ENCODE results near the gene RAE1. TPM values are rescaled to one million over a fixed set of nuclear protein-coding genes. Genes with fewer than 3 reads are reported as not detected.

RAE1 gene
- total and polyA plus RNA-seq, 2 experiments from 2014 or later: 35.8 to 43.3 TPM

DNA sequence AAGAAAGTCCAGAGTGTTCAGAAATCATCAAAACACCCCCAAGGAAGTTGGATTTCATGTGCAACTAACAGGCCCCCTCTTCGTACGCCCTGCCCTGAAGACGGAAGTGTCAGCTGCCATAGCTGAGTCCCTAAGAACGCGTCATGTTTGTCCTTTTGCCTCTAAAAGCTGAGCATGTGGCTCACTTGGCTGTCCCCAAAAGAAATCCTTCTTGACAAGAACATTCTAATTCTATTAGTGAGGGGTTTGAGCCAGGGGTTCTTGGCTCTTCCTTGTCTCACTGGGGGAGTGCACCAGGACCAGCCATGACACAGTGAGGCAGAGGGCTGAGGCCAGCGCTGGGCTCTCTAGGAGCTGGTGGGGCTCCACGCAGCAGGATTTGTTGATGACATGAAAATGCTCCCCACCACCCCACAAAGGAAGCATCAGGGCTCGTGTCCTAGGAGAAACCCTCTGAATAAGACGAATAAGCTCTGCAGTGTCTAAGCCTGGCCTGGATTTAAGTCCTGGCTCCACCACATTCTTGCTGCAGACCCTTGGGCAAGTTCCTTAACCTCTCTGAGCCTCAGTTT is 41.4 kb upstream of the RAE1 start:
- DNase-seq (ENCODE audit: low spot score): no peak
- TF ChIP-seq, protein P1, sequence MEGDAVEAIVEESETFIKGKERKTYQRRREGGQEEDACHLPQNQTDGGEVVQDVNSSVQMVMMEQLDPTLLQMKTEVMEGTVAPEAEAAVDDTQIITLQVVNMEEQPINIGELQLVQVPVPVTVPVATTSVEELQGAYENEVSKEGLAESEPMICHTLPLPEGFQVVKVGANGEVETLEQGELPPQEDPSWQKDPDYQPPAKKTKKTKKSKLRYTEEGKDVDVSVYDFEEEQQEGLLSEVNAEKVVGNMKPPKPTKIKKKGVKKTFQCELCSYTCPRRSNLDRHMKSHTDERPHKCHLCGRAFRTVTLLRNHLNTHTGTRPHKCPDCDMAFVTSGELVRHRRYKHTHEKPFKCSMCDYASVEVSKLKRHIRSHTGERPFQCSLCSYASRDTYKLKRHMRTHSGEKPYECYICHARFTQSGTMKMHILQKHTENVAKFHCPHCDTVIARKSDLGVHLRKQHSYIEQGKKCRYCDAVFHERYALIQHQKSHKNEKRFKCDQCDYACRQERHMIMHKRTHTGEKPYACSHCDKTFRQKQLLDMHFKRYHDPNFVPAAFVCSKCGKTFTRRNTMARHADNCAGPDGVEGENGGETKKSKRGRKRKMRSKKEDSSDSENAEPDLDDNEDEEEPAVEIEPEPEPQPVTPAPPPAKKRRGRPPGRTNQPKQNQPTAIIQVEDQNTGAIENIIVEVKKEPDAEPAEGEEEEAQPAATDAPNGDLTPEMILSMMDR (IDR thresholded peaks at IDR 0.05; ENCODE audit: poor library complexity): no peak
- TF ChIP-seq EZH2phosphoT487 (IDR thresholded peaks at IDR 0.05; ENCODE audit: low read depth, severe bottlenecking, unreplicated experiment) (no peak), EZH2 (IDR thresholded peaks at IDR 0.05; ENCODE audit: borderline replicate concordance) (no peak)
- Histone ChIP-seq H3K27ac (no peak overlapping the region), H3K27me3 (no peaks in the 10 kb centered on the region), H2AFZ (no peak overlapping the region), H3K4me3 (no peak overlapping the region), H3K4me1 (ENCODE audit: insufficient read depth) (no peaks in the 10 kb centered on the region), H3K79me2 (no peaks in the 10 kb centered on the region), H4K20me1 (ENCODE audit: insufficient read depth, poor library complexity, severe bottlenecking) (no peaks in the 10 kb centered on the region), H3K9me2 (replicated peaks; ENCODE audit: insufficient read depth) (no peaks in the 10 kb centered on the region), H3K36me3 (replicated peaks; ENCODE audit: insufficient read depth, low read depth) (no peaks in the 10 kb centered on the region), H3K9me3 (ENCODE audit: low read depth) (no peaks in the 10 kb centered on the region), H3K4me2 (no peak overlapping the region)
- 91% methylated on average over 9 of the region's 9 CpGs for WGBS (ENCODE audit: low lambda C conversion rate, missing lambda C conversion rate)

DNA sequence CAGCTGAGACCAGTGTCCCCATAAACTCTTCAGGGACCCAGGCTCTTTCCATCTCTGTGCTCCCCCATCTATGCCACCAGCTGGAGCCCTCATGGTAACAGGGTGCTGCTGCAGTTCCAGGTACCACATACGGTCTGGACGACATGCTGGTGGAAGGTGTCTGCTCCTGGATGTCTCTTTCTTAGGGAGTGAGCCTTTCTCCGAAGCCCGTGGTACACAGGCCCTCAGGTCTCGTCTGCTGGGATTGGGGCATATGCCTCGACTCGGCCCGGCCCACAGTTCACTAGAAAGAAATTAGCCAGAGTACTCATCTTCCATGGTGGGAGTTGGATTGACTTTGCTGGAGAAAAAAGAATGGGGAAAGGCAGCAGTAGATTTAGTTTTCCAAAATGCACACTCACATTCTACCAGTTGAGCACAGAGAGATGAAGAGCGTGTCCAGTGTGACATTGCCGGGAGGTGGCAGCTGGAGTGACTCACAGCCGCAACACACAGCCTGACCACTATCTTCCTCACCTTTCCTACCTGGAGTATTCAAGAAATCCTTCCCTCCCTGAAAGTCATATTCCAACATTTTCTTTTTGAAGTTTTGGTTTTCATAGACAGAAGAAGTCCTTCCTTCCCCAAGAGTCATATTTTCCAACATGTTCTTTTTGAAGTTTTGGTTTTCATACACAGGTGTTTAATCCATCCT is 40.1 kb upstream of the RAE1 start:
- DNase-seq (ENCODE audit: low spot score): no peak
- H3K9me3 ChIP-seq (ENCODE audit: low read depth): no peaks in the 10 kb centered on the region
- WGBS (ENCODE audit: low lambda C conversion rate, missing lambda C conversion rate): 96% methylated on average over 11 of the region's 11 CpGs
- no peaks in the 10 kb centered on the region for H4K20me1 ChIP-seq (ENCODE audit: insufficient read depth, poor library complexity, severe bottlenecking)
- no peak overlapping the region for H2AFZ ChIP-seq
- no peak overlapping the region for H3K27ac ChIP-seq
- no peak overlapping the region for H3K4me2 ChIP-seq
- no peaks in the 10 kb centered on the region for H3K27me3 ChIP-seq
- no peaks in the 10 kb centered on the region for H3K36me3 ChIP-seq (replicated peaks; ENCODE audit: insufficient read depth, low read depth)
- no peak for TF ChIP-seq EZH2phosphoT487 (IDR thresholded peaks at IDR 0.05; ENCODE audit: low read depth, severe bottlenecking, unreplicated experiment)
- TF ChIP-seq, protein P1 (IDR thresholded peaks at IDR 0.05; ENCODE audit: poor library complexity): no peak
- no peak for TF ChIP-seq EZH2 (IDR thresholded peaks at IDR 0.05; ENCODE audit: borderline replicate concordance)
- no peaks in the 10 kb centered on the region for H3K79me2 ChIP-seq
- no peaks in the 10 kb centered on the region for H3K9me2 ChIP-seq (replicated peaks; ENCODE audit: insufficient read depth)
- H3K4me1 ChIP-seq (ENCODE audit: insufficient read depth): no peaks in the 10 kb centered on the region
- no peak overlapping the region for H3K4me3 ChIP-seq

DNA sequence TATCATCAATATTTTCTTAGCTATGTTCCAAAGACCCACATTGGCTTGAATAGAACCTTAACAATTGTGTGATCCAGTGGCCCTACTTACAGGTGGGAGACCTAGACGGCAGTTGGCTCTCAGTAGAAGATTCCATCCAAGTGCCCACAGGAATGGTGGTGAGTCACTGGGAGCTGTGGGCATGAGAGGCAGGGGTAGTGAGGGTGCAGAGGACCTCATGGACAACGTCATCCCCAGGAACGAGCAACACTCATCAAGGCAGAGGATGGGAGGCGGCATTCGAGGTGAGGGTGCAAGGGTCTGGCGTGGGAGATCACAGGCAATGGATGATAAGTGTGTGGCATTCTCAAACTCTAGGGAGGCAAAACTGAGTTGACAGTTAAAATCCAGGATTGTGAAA is 38.9 kb upstream of the RAE1 start:
- WGBS (ENCODE audit: low lambda C conversion rate, missing lambda C conversion rate): 89% methylated on average over 6 of the region's 6 CpGs
- Histone ChIP-seq H4K20me1 (ENCODE audit: insufficient read depth, poor library complexity, severe bottlenecking) (no peaks in the 10 kb centered on the region), H3K4me1 (ENCODE audit: insufficient read depth) (no peaks in the 10 kb centered on the region), H2AFZ (no peak overlapping the region), H3K4me2 (no peak overlapping the region), H3K36me3 (replicated peaks; ENCODE audit: insufficient read depth, low read depth) (no peaks in the 10 kb centered on the region), H3K27ac (no peak overlapping the region), H3K4me3 (no peak overlapping the region), H3K79me2 (no peaks in the 10 kb centered on the region), H3K9me3 (ENCODE audit: low read depth) (no peaks in the 10 kb centered on the region), H3K9me2 (replicated peaks; ENCODE audit: insufficient read depth) (no peaks in the 10 kb centered on the region), H3K27me3 (no peaks in the 10 kb centered on the region)
- TF ChIP-seq EZH2 (IDR thresholded peaks at IDR 0.05; ENCODE audit: borderline replicate concordance) (no peak), EZH2phosphoT487 (IDR thresholded peaks at IDR 0.05; ENCODE audit: low read depth, severe bottlenecking, unreplicated experiment) (no peak)
- TF ChIP-seq, protein P1 (IDR thresholded peaks at IDR 0.05; ENCODE audit: poor library complexity): no peak
- DNase-seq (ENCODE audit: low spot score): no peak
